Measurements from ENCODE around the gene OPCML.

The OPCML gene

DNA sequence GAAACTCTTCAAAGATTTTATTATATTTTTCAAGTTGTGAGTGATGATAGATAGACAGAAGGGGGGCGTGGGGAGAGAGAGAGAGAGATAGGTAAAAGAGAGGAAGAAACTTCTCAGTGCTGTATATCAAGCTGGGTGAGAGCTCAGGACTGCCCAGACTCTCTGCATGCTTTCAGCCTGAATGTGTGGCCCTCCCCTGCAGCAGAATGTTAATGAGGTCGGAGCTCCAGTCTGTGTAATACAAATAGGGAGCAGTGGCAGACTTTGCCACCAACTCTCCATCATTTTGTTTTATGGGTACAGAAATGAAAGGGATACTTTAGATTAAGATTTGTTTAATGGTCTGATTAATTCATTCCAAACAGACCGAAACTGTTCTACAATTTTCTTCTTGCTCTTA, 752.8 kb downstream of the OPCML start:
- TF ChIP-seq, protein P1, sequence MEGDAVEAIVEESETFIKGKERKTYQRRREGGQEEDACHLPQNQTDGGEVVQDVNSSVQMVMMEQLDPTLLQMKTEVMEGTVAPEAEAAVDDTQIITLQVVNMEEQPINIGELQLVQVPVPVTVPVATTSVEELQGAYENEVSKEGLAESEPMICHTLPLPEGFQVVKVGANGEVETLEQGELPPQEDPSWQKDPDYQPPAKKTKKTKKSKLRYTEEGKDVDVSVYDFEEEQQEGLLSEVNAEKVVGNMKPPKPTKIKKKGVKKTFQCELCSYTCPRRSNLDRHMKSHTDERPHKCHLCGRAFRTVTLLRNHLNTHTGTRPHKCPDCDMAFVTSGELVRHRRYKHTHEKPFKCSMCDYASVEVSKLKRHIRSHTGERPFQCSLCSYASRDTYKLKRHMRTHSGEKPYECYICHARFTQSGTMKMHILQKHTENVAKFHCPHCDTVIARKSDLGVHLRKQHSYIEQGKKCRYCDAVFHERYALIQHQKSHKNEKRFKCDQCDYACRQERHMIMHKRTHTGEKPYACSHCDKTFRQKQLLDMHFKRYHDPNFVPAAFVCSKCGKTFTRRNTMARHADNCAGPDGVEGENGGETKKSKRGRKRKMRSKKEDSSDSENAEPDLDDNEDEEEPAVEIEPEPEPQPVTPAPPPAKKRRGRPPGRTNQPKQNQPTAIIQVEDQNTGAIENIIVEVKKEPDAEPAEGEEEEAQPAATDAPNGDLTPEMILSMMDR (IDR thresholded peaks at IDR 0.05; ENCODE audit: extremely low read depth, missing control alignments), result no peak
- DNase-seq (ENCODE audit: low spot score), result no peak

DNA sequence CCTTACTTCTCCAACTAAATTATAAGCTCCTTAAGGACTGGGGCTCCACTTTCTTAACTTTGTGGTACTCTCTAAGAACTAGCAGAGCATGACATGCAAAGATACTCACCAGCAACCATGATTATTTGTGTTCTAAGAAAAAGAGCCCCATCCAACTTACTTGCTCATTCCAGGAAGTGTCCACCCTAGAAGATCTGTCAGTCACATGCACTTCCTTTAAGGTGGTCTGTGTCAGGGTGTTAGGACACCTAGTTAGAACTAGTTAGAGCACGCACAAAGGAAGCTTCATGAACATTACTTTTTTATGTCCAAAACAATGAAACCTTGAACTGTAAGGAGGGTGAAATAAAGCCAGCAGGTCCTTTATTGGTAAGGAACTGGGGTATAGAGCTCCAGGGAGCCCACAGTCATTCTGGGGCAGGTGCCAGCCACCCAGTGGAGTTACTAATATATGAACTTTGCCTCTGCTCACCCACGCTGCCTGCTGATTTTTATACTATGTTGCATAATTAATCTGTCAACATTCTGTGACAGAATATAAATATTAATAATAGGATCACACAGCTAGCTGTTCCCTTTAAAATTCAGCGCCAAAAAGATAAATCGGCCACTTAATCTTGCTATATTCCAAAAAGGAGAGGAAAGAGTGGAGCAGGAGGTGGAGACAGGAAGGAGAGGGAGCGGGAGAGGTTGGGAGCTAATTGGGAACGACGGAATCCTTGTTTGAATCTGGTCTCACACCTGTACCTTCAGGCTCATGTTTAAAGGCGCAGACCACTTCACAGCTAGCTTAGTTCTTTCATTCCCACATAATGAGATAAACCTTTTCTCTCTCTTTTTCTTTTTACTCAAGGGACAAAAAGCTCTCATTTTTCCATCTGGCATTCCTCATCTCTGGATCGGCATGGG, 755.0 kb downstream of the OPCML start:
- TF ChIP-seq, protein P1 (IDR thresholded peaks at IDR 0.05; ENCODE audit: extremely low read depth, missing control alignments), result no peak

DNA sequence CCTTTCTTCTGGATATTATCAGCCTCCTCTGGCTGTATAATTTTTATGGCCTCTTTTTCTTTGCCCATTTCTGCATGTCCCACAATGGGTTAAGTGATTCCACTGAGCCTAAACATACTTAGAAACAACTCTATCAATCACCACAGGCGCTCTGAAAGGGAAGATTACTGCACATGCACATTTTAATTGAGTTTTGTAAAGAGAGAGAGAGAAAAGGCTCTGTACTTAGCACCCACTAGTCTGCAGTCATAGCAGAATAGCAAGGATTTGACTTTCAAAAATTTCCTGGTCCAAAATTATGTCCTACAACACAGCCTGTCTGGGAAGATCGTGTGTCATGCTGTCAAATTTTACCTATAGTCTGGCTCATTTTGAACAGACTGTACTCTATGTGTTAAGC, 758.5 kb downstream of the OPCML start:
- DNase-seq (ENCODE audit: low spot score), result no peak
- TF ChIP-seq, protein P1 (IDR thresholded peaks at IDR 0.05; ENCODE audit: extremely low read depth, missing control alignments), result no peak

More for the DNA sequence above, 755.0 kb downstream of the OPCML start:
- DNase-seq (ENCODE audit: low spot score), result no peak

DNA sequence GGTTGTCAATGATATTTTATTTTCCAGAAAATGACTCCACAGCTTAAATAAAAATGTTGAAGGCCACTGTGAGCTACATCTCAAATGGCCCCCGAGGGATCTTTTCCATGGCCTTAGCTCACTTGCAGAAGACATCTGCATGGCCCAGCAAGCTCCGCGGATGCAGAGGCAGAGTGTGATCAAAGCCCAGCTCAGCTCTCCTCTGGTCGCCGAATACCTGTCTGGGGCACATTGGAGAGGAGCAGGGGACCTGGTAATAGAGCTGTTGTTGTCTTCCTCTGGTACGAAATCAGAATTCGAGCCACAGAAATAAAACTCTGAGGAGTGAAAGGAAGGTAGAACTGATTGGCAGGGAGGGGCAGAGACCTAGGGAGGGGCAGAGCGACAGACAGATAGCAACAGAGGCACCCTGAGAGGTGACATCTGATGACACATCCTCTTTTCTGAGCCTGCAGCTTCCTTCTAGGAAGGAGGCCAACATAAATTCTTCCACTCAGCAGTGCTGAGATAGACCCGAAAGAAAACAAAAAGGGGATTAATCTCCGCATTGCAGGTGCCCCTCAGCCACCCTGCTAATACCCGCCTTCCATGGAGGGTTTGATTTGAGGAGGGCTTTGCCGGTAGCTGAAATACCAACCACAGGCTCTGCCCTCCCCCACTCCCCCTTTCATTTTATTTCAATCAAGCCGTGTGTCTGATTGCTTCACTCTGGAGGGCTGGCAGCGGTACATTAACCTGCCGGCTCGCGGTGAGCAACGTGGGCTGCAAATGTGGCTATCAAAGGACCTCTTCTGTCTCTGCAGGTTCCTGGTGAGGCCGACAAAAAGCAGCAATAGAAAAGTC, 759.4 kb downstream of the OPCML start:
- DNase-seq (ENCODE audit: low spot score), result no peak
- TF ChIP-seq, protein P1 (IDR thresholded peaks at IDR 0.05; ENCODE audit: extremely low read depth, missing control alignments), result no peak

DNA sequence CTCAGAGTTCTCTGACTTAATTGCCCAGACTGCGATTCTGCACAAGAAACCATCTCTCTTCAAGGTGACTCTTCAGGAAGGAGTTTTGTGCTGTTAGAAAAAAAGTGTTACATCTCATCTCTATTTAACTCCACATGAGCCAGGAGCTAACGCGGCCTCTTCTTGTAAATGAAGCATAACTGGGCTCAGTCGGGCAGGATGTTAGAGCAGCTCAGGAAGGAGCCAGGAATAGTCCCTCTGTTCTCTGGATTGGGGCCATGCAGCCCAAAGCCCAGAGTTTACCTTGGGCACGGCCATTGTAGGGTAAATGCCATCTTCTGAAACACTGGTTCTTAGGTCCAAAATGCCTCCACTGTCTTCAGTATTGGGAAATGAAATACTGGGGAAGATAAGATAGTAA, 760.6 kb downstream of the OPCML start:
- DNase-seq (ENCODE audit: low spot score), result no peak
- TF ChIP-seq, protein P1 (IDR thresholded peaks at IDR 0.05; ENCODE audit: extremely low read depth, missing control alignments), result no peak

DNA sequence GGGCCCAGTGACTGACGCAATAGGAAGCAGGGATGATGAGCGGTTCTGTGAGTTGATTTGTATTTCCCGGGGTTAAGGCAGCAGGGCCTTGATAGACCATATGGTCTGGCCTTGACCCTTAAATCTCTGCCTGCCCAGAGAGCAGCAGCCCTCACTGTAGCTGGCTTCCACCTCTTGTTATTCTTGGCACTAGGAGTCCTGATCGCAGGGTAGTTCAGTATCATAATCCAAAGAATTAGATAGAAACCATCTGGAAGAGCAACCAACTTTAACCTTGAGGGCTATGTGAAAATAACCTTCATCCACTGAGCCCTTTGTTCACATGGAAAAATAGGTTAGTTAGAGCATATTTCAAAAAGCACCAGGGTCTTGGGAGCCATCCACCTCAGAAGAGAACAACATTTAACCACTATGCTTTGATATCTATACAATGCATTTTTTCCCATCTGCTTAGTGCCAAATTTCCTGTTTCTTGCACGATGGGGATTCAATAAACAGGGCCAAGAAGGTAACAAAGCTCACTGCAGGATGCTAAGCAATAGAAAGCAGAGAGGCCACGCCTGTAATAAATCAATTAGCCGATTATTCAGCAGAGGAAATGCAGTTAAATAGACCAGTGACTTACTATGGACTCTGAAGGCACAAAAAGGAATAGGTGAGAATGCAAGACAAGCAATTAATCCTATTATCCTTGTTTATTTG, 761.3 kb downstream of the OPCML start:
- TF ChIP-seq, protein P1 (IDR thresholded peaks at IDR 0.05; ENCODE audit: extremely low read depth, missing control alignments), result no peak
- no peak for DNase-seq (ENCODE audit: low spot score)
